ENCODE data around the gene TDRKH.
"Not testable (repeated sequence)": the region's sequence is repeated elsewhere in the genome, so short reads cannot be mapped to it uniquely, and the experiment has no call there.

TDRKH gene

GRCh38 chr1:151801846-151802245 is 11.5 kb upstream of the TDRKH start:
- no peak for DNase-seq

GRCh38 chr1:151801310-151801820 is 11.1 kb upstream of the TDRKH start:
- DNase-seq: no peak

GRCh38 chr1:151800830-151801229 is 10.5 kb upstream of the TDRKH start:
- DNase-seq: no peak

- no peak for DNase-seq
Observed at GRCh38 chr1:151799179-151800022, 9.1 kb upstream of the TDRKH start.

GRCh38 chr1:151798571-151798970 is 8.3 kb upstream of the TDRKH start:
- DNase-seq: no peak

GRCh38 chr1:151790940-151791651 is 796 bp upstream of the TDRKH start:
- DNase-seq: no peak

GRCh38 chr1:151787689-151788088 is 2.6 kb downstream of the TDRKH start:
- no peak for DNase-seq

- no peak for DNase-seq
Observed at GRCh38 chr1:151783796-151784195, 6.5 kb downstream of the TDRKH start.

GRCh38 chr1:151782741-151783140 is 7.6 kb downstream of the TDRKH start:
- no peak for DNase-seq

- DNase-seq: not testable (repeated sequence)
Observed at GRCh38 chr1:151782026-151782425, 8.3 kb downstream of the TDRKH start.

GRCh38 chr1:151780736-151781135 is 9.6 kb downstream of the TDRKH start:
- DNase-seq: not testable (repeated sequence)

GRCh38 chr1:151779852-151780251 is 10.4 kb downstream of the TDRKH start:
- DNase-seq: no peak

GRCh38 chr1:151777317-151777716 is 13.0 kb downstream of the TDRKH start:
- DNase-seq: no peak

GRCh38 chr1:151776665-151777062 is 13.6 kb downstream of the TDRKH start:
- DNase-seq: no peak

GRCh38 chr1:151775894-151776664 is 14.2 kb downstream of the TDRKH start:
- no peak for DNase-seq

- no peak for DNase-seq
Observed at GRCh38 chr1:151774256-151774922, 15.9 kb downstream of the TDRKH start.

- no peak for DNase-seq
Observed at GRCh38 chr1:151773702-151774101, 16.6 kb downstream of the TDRKH start.

GRCh38 chr1:151769270-151769669 is 21.0 kb downstream of the TDRKH start:
- DNase-seq: not testable (repeated sequence)

- DNase-seq: not testable (repeated sequence)
Observed at GRCh38 chr1:151768351-151769066, 21.8 kb downstream of the TDRKH start.

GRCh38 chr1:151763990-151764389 is 26.3 kb downstream of the TDRKH start:
- no peak for DNase-seq

GRCh38 chr1:151762941-151763921 is 27.1 kb downstream of the TDRKH start, which contains the start of gene MRPL9:
TSS of gene MRPL9 (minus strand) at chr1:151763496. CDS start at chr1:151763479, 17 bp downstream.
- DNase-seq: peak; percentile 84 to 86

Measured in CD4-positive, alpha-beta T cell treated with Interleukin-1 beta for 1 hour (primary cell).